T-helper 17 cell (primary cell): Measurements from ENCODE around the gene TBC1D21. TPM values are rescaled to one million over a fixed set of nuclear protein-coding genes. Genes with fewer than 3 reads are reported as not detected.

ENCODE experiments used
- ATAC-seq: fragments of 150-1000 bp; cut with Tn5 transposase; 2 replicates; pipeline ENCODE4 v1.10.0; 2021; ENCODE audit warnings: mild to moderate bottlenecking, moderate library complexity
- DNase-seq, 3 donors: peaks; one replicate each; pipeline versions ENCODE4 v3.0.0 to v3.0.0-alpha.2; 2020 to 2021
- H3K9me3 ChIP-seq: one replicate; pipeline ENCODE4 v1.7.0; 2013; ENCODE audit warnings: low read length, mild to moderate bottlenecking; ENCODE audit not compliant: control insufficient read depth, poor library complexity, severe bottlenecking
- H3K27ac Mint-ChIP-seq: one replicate; pipeline ENCODE4 v1.8.0; 2022; ENCODE audit warnings: mild to moderate bottlenecking, moderate library complexity, mixed read lengths
- H3K27me3 Mint-ChIP-seq: one replicate; pipeline ENCODE4 v1.8.0; 2022; ENCODE audit warnings: mixed read lengths
- H3K36me3 Mint-ChIP-seq: one replicate; pipeline ENCODE4 v1.8.0; 2022; ENCODE audit warnings: low read depth, mixed read lengths
- H3K4me1 Mint-ChIP-seq: one replicate; pipeline ENCODE4 v1.8.0; 2022; ENCODE audit warnings: mild to moderate bottlenecking, mixed read lengths
- H3K4me3 Mint-ChIP-seq: one replicate; pipeline ENCODE4 v1.8.0; 2022; ENCODE audit warnings: mild to moderate bottlenecking, moderate library complexity, mixed read lengths
- total RNA-seq, 4 donors: library from RNA in 2 of 4; stranded (reverse) in 2 of 4; gene quantifications; one replicate each; pipeline ENCODE4 v1.2.3 and lab custom pipeline; 2022 to 2026

TBC1D21 gene, protein sequence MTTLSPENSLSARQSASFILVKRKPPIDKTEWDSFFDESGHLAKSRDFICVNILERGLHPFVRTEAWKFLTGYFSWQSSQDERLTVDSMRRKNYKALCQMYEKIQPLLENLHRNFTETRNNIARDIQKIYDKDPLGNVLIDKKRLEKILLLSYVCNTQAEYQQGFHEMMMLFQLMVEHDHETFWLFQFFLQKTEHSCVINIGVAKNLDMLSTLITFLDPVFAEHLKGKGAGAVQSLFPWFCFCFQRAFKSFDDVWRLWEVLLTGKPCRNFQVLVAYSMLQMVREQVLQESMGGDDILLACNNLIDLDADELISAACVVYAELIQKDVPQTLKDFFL
- total RNA-seq (not detected), total RNA-seq (lab: John Stamatoyannopoulos, UW) (0 reads per million in 2 donors)

GRCh38 chr15:73873456-73873855 is at the start of gene TBC1D21:
TBC1D21 (plus strand) TSS chr15:73873564; CDS start chr15:73873710, 146 bp downstream.
- ATAC-seq: no peak
- no peak for DNase-seq
- H3K4me3 Mint-ChIP-seq: peak within 1 kb of the TSS; percentile 45

DNA sequence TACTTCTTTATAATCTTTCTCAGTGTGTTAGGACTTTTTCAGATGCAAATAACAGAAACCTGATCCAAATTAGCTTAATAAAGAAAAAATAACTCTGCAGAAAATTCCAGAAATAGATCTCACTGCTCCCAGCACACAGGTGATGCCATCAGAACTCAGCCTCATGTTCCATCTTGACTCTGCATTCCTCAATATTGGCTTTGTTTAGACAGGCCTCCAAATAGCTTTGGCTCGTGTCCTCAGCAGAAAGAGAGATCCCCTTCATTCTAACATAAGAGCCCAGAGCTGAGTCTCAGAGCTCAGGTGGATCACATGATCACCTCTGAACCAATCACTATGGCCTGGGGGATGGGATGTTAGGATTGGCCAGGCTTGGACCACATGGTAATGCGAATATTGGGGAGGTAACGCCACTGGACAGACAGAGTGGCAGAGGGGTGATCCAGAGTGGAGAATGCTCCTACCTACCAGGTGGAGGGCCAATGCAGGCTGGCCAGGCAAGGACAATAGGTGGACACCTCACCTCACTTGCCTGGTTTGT is 46.6 kb upstream of the TBC1D21 start:
- H3K27ac Mint-ChIP-seq: no peak overlapping the region
- H3K27me3 Mint-ChIP-seq: peaks cover 61% of the 10 kb centered on the region
- no peaks in the 10 kb centered on the region for H3K36me3 Mint-ChIP-seq
- no peak overlapping the region for H3K4me3 Mint-ChIP-seq
- no peaks in the 10 kb centered on the region for H3K4me1 Mint-ChIP-seq
- H3K9me3 ChIP-seq: no peaks in the 10 kb centered on the region
- DNase-seq (no peak), ATAC-seq (no peak)

More at GRCh38 chr15:73873456-73873855, at the start of gene TBC1D21:
- Mint-ChIP-seq H3K36me3 (peaks cover 2% of the 10 kb centered on the region), H3K27me3 (peaks cover 60% of the 10 kb centered on the region), H3K27ac (peak within 1 kb of the TSS; percentile 57), H3K4me1 (no peaks in the 10 kb centered on the region)
- no peaks in the 10 kb centered on the region for H3K9me3 ChIP-seq

DNA sequence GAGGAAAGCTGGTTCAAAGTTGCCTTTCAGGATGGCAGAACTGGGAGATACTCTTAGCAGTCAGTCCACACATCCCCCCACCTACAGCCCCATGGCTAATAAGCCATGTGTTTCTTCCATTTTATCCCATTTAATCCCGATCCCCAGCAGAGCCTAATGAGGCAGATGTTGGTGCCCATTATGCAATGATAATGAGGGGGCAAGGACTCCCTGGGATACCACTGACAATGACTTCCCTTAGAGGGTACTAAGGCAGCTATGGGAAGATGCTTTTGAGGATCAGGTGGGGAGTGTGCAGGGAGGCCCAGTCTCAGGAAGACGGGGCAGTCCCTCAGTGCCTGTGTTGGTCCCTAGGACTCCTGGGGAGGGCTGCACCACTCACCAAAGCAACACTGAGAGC is 43.8 kb upstream of the TBC1D21 start:
- DNase-seq (no peak), ATAC-seq (no peak)
- H3K27ac Mint-ChIP-seq: no peak overlapping the region
- H3K9me3 ChIP-seq: no peaks in the 10 kb centered on the region
- H3K4me3 Mint-ChIP-seq: no peak overlapping the region
- H3K36me3 Mint-ChIP-seq: peaks cover 3% of the 10 kb centered on the region
- peaks cover 73% of the 10 kb centered on the region for H3K27me3 Mint-ChIP-seq
- peaks cover 2% of the 10 kb centered on the region for H3K4me1 Mint-ChIP-seq

DNA sequence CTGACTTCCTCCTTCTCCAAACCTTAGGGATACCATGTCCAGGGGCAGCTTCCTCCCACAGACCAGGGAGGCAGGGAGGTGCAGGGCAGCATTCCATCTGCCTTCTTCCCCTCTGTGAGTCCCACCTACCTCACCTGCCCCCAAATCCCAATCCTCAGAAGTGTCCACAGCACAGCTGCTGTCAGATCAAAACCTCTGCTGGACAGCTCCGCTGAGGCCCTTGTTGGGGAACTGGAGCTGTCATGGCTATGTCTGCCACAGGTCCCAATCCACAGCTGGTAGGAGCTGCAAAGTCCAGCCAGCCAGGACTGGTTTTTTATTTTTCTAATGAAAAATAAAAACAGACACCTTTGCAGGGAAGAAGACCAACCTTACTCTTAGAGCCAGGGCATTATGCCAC is 40.7 kb upstream of the TBC1D21 start:
- no peaks in the 10 kb centered on the region for H3K9me3 ChIP-seq
- Mint-ChIP-seq H3K4me1 (peaks cover 4% of the 10 kb centered on the region), H3K4me3 (no peak overlapping the region), H3K27me3 (peaks cover 78% of the 10 kb centered on the region), H3K36me3 (peaks cover 7% of the 10 kb centered on the region), H3K27ac (no peak overlapping the region)
- no peak for ATAC-seq
- no peak for DNase-seq

- Mint-ChIP-seq H3K27me3 (peaks cover 94% of the 10 kb centered on the region), H3K27ac (no peak overlapping the region)
- ATAC-seq: no peak
Measured at GRCh38 chr15:73836845-73837244, 36.5 kb upstream of the TBC1D21 start.

GRCh38 chr15:73838831-73839426 is 34.4 kb upstream of the TBC1D21 start:
- H3K4me1 Mint-ChIP-seq: peaks cover 2% of the 10 kb centered on the region
- no peak overlapping the region for H3K4me3 Mint-ChIP-seq
- H3K36me3 Mint-ChIP-seq: peaks cover 8% of the 10 kb centered on the region
- peaks cover 82% of the 10 kb centered on the region for H3K27me3 Mint-ChIP-seq
- ATAC-seq: no peak
- no peak overlapping the region for H3K27ac Mint-ChIP-seq
- DNase-seq: no peak
- H3K9me3 ChIP-seq: no peaks in the 10 kb centered on the region

More at GRCh38 chr15:73836845-73837244, 36.5 kb upstream of the TBC1D21 start:
- no peak for DNase-seq
- H3K9me3 ChIP-seq: no peaks in the 10 kb centered on the region
- Mint-ChIP-seq H3K36me3 (peaks cover 11% of the 10 kb centered on the region), H3K4me1 (peaks cover 4% of the 10 kb centered on the region), H3K4me3 (no peak overlapping the region)

DNA sequence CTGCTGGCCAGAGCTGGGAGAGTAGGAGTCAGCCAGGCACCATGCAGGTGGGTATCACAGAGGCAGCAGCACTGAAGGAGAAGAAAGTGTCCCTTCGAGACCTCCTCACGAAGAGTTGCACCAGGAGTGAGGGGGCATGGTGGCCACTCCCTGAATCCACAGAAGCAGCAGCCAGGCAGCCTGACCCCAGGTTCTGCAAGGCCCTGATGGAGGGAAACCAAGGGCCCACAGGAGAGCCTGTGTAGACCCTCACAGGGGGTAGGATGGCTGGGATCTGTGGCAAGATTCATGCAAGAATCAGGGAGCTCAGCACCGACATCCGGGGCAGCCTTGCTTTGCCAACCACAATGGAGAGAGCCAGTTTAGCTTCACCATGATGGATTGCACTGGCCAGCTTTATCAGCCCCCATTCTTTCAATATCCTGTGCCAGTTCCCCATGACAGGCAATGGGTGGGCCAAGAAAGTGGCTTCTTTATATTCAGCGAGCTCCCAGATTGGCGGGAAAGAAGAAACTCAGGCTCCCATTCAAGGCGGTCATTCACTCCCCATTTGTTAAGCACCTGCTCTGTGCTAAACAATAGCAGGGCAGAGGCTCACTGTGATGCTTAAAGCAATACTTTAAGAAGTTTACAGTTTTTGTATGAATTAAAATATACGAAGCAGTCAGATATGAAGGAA is 33.5 kb upstream of the TBC1D21 start:
- peaks cover 2% of the 10 kb centered on the region for H3K4me1 Mint-ChIP-seq
- no peaks in the 10 kb centered on the region for H3K9me3 ChIP-seq
- peaks cover 8% of the 10 kb centered on the region for H3K36me3 Mint-ChIP-seq
- no peak overlapping the region for H3K27ac Mint-ChIP-seq
- no peak overlapping the region for H3K4me3 Mint-ChIP-seq
- H3K27me3 Mint-ChIP-seq: peaks cover 74% of the 10 kb centered on the region
- ATAC-seq (no peak), DNase-seq (no peak)

DNA sequence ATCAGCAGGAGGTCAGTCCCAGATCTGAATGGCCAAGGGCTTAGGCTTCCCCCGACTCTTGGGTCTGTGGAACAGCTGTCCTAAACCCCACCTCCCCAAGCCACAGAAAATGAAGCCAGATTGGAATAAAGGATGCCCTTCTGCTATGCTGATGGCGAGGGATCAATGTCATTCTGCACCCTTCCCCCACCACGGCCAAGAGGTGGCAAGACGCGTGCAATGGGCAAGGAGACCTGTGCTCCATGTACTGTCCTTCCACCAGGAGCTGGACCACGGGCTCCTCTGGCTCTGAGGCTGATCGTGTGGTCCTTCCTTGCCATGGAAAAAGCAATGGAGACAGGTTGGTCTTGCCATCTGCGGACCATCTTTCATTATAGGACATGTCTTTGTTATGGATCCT is 32.6 kb upstream of the TBC1D21 start:
- Mint-ChIP-seq H3K36me3 (peaks cover 4% of the 10 kb centered on the region), H3K4me1 (no peaks in the 10 kb centered on the region), H3K27me3 (peaks cover 67% of the 10 kb centered on the region), H3K4me3 (no peak overlapping the region), H3K27ac (no peak overlapping the region)
- ATAC-seq: no peak
- no peaks in the 10 kb centered on the region for H3K9me3 ChIP-seq
- DNase-seq: no peak

DNA sequence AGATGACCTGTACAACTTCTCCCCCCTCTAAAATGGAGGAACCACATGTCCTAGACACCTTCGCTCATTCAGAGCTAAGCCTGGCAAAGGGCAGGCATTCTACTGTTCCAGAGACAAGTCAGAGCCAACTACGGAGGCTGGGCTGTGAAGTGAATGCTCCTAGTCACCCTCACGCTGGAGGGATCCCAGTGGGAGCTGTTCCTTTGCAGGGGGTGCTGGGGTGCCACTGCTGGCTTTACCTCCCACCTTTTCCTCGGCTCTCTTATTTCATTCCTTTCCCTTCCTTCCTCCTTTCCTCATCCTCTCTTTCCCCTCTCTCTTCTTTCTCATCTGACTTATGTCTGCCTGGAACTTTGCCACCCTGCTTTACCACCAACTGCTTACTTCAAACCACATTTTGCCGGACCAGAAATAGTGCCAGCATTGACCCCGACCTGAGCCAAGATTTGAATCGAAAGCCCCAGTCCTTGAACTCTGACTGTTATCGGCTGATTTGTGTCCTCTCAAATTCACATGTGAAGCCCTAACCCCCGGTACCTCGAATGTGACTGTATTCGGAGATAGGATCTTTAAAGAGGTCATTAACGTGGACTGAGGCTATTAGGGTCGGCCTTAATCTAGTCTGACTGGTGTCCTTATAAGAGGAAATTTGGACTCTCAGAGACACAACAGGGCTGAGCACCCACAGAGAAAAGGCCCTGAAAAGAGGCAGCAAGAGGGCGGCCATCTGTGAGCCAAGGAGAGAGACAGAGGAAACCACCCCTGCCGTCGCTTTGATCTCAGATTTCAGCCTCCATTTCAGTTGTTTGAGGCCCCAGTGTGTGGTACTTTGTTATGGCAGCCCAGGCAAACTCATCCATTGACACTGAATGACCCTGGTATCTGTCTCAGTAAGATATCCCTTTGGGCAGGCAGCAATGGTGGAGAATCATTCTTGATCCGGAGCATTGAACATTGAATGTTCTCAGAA is 31.3 kb upstream of the TBC1D21 start:
- ATAC-seq: no peak
- H3K36me3 Mint-ChIP-seq: peaks cover 3% of the 10 kb centered on the region
- H3K9me3 ChIP-seq: no peaks in the 10 kb centered on the region
- H3K27ac Mint-ChIP-seq: no peak overlapping the region
- DNase-seq: no peak
- no peaks in the 10 kb centered on the region for H3K4me1 Mint-ChIP-seq
- H3K4me3 Mint-ChIP-seq: no peak overlapping the region
- peaks cover 67% of the 10 kb centered on the region for H3K27me3 Mint-ChIP-seq

GRCh38 chr15:73843787-73844186 is 29.6 kb upstream of the TBC1D21 start:
- peaks cover 3% of the 10 kb centered on the region for H3K36me3 Mint-ChIP-seq
- H3K9me3 ChIP-seq: no peaks in the 10 kb centered on the region
- H3K27me3 Mint-ChIP-seq: peaks cover 66% of the 10 kb centered on the region
- ATAC-seq: no peak
- no peak overlapping the region for H3K4me3 Mint-ChIP-seq
- H3K27ac Mint-ChIP-seq: no peak overlapping the region
- DNase-seq: no peak
- no peaks in the 10 kb centered on the region for H3K4me1 Mint-ChIP-seq

DNA sequence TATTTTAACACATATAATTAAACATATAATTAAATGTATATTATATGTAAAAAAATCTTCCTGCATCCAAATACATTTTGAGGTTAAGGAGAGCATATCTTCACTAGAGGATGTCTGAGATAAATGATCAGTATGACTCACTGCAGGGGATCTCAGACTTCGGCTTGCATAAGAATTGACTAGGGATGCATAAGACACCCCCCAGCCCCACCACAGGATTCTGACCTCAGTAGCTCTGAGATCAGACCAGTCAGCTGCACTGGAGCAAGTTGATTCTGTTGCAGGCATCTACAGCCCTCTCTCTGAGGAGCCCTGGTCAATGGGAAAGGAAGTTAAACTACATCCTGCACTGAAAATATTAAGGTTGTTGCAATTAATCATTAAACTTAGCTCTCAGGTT is 29.0 kb upstream of the TBC1D21 start:
- H3K27ac Mint-ChIP-seq: no peak overlapping the region
- no peak for DNase-seq
- no peaks in the 10 kb centered on the region for H3K36me3 Mint-ChIP-seq
- H3K27me3 Mint-ChIP-seq: peaks cover 66% of the 10 kb centered on the region
- ATAC-seq: no peak
- no peaks in the 10 kb centered on the region for H3K4me1 Mint-ChIP-seq
- H3K9me3 ChIP-seq: no peaks in the 10 kb centered on the region
- H3K4me3 Mint-ChIP-seq: no peak overlapping the region

DNA sequence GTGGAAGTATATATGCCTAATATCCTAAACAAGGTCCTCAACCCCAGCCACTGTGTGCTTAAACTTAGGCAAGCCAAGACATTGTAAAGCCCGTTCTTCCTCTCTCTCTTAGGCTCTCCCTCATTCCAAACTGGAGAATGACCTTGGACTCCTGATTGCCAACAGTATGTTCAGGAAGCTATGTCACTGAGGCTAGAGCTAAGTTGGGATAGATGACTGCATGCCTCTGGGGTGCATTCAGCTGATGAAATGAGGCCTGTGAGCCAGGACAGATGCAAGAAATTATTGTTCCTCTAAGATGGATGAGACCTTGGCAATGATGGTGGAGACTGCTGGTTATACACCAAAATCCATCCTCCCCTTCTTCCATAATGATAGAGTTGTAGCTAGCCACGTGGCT is 27.9 kb upstream of the TBC1D21 start:
- no peak for ATAC-seq

More for the DNA sequence above, 27.9 kb upstream of the TBC1D21 start:
- Mint-ChIP-seq H3K4me1 (no peaks in the 10 kb centered on the region), H3K27ac (no peak overlapping the region), H3K4me3 (no peak overlapping the region), H3K36me3 (no peaks in the 10 kb centered on the region), H3K27me3 (peaks cover 60% of the 10 kb centered on the region)
- H3K9me3 ChIP-seq: no peaks in the 10 kb centered on the region
- no peak for DNase-seq
